Measurements from ENCODE around the gene NDOR1. TPM values are rescaled to one million over a fixed set of nuclear protein-coding genes. Genes with fewer than 3 reads are reported as not detected.

NDOR1 gene
- total RNA-seq, 4 donors from 2014 or later: 6.5 to 12.3 (median 8.0) TPM

DNA sequence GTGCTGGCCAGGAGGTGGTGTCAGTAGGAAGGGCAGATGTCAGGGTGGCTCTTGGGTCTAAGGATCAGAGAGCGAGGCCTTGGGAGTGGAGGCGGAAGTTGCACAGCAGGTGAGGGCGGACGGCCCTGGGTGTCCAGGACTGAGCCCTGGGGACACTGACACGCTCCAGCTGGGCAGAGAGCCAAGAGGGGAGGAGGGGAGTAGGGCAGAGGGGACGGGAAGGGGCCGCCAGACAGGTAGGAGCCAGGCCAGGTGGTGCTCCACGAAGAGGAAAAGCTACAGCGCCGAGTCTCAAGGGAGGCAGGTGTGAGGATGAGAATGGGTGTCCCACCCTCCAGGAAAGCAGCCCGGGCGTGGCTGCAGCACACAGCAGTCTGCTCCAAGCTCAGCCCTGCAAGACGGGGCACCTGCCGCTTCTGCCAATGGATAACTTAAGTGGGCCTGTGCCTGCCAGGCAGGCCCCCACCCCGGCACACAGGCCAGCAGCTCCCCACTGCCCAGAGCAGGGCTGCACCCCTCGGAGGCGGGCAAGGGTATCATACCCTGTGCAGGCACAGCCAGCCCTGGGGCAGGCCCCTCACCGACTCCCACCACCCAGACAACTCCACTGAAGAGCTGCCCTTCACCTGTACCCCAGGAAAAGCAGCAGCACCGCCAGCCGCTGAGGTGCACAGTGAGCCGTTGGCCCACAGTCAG, 9.8 kb upstream of the NDOR1 start:
- H3K4me3 ChIP-seq: no peak overlapping the region
- no peak overlapping the region for H3K27ac ChIP-seq (replicated peaks in 1 of 4)
- 82% methylated on average over 10 of the region's 21 CpGs for WGBS
- TF ChIP-seq EP300 (IDR thresholded peaks at IDR 0.05): no peak
- no peak for TF ChIP-seq POLR2AphosphoS5 (IDR thresholded peaks at IDR 0.05)
- TF ChIP-seq POLR2A (IDR thresholded peaks at IDR 0.05; ENCODE audit: low read depth): no peak
- TF ChIP-seq, protein P1, sequence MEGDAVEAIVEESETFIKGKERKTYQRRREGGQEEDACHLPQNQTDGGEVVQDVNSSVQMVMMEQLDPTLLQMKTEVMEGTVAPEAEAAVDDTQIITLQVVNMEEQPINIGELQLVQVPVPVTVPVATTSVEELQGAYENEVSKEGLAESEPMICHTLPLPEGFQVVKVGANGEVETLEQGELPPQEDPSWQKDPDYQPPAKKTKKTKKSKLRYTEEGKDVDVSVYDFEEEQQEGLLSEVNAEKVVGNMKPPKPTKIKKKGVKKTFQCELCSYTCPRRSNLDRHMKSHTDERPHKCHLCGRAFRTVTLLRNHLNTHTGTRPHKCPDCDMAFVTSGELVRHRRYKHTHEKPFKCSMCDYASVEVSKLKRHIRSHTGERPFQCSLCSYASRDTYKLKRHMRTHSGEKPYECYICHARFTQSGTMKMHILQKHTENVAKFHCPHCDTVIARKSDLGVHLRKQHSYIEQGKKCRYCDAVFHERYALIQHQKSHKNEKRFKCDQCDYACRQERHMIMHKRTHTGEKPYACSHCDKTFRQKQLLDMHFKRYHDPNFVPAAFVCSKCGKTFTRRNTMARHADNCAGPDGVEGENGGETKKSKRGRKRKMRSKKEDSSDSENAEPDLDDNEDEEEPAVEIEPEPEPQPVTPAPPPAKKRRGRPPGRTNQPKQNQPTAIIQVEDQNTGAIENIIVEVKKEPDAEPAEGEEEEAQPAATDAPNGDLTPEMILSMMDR (IDR thresholded peaks at IDR 0.05): no peak
- H3K9me3 ChIP-seq: no peaks in the 10 kb centered on the region
- H3K36me3 ChIP-seq: peaks cover 3 to 18% (median 16%) of the 10 kb centered on the region in 4 donors
- H3K27me3 ChIP-seq: no peaks in the 10 kb centered on the region
- no peak for DNase-seq (ENCODE audit: extremely low spot score)
- intact Hi-C loops (cut with DNase I): no loop called here
- H3K4me1 ChIP-seq: peaks cover 38 to 79% (median 54%) of the 10 kb centered on the region in 4 donors

DNA sequence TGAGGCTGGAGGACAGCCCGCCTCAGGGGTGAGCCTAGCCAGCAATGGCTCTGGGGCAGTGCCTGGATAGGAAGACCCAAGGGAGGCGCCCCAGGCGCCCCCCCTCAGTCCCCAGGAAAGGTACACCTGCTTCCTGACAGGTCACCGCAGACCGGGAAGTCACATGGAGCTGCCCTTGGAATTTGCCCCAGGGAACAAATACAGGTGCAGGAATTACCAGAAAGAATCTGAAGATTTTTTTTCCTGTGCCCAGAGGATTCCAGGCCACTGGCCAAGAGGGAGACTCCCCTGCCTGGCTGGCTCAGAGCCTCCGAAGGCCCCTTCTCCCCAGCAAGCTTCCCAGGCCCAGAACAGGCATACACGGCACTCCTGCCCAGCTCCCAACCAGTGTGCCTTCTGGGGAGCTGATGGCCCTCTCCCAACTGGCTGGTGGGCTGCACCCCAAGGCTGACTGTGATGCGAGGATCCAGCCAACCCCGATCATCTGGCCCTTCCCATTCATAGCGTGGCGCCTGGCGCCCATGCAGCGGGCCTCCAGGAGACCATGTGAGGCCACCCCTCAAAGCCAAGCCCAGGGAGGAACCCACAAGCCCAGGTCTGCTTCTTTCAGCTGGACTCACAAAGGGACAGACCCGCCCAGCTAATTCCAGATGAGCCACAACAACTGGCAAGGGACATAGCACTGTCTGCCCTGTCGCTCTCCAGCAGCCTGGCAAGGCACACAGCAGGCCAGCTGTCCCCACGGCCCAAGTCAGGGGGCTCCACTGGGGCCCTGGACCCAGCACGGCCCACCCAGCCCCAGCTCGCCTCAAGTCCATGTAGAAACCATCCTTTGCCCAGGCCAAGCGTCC, 7.2 kb upstream of the NDOR1 start:
- intact Hi-C loops (cut with DNase I): no loop called here
- H3K4me1 ChIP-seq: peaks cover 55 to 86% (median 69%) of the 10 kb centered on the region in 4 donors
- no peak for TF ChIP-seq EP300 (IDR thresholded peaks at IDR 0.05)
- TF ChIP-seq POLR2A (IDR thresholded peaks at IDR 0.05; ENCODE audit: low read depth): no peak
- no peak for TF ChIP-seq POLR2AphosphoS5 (IDR thresholded peaks at IDR 0.05)
- TF ChIP-seq, protein P1 (IDR thresholded peaks at IDR 0.05): no peak
- no peak overlapping the region for H3K27ac ChIP-seq (replicated peaks in 1 of 4)
- no peak overlapping the region for H3K4me3 ChIP-seq
- DNase-seq (ENCODE audit: extremely low spot score): no peak
- WGBS: 84% methylated on average over 17 of the region's 19 CpGs
- no peaks in the 10 kb centered on the region for H3K9me3 ChIP-seq
- no peaks in the 10 kb centered on the region for H3K27me3 ChIP-seq
- H3K36me3 ChIP-seq: no peaks in the 10 kb centered on the region

- no peak for DNase-seq (ENCODE audit: extremely low spot score)
- TF ChIP-seq POLR2AphosphoS5 (IDR thresholded peaks at IDR 0.05): no peak
- TF ChIP-seq EP300 (IDR thresholded peaks at IDR 0.05): no peak
- TF ChIP-seq POLR2A (IDR thresholded peaks at IDR 0.05; ENCODE audit: low read depth): no peak
- TF ChIP-seq, protein P1 (IDR thresholded peaks at IDR 0.05): no peak
- intact Hi-C loops (cut with DNase I): no loop called here
- Histone ChIP-seq H3K4me1 (peaks cover 61 to 89% (median 75%) of the 10 kb centered on the region in 4 donors), H3K36me3 (no peaks in the 10 kb centered on the region), H3K27ac (replicated peaks in 1 of 4) (no peak overlapping the region), H3K27me3 (no peaks in the 10 kb centered on the region), H3K4me3 (peak overlapping the region in 3 of 4 donors; percentile 70 to 76 (median 75)), H3K9me3 (no peaks in the 10 kb centered on the region)
- WGBS: 90% methylated on average over 2 of the region's 11 CpGs
Observed at GRCh38 chr9:137198902-137199283, 6.6 kb upstream of the NDOR1 start.

GRCh38 chr9:137199411-137200121, 5.9 kb upstream of the NDOR1 start:
- intact Hi-C loops (cut with DNase I): loop anchor here (2.0 kb wide), 1 partner anchor 21 kb away; no protein-coding TSS in a partner anchor

More at GRCh38 chr9:137199411-137200121, 5.9 kb upstream of the NDOR1 start:
- peak overlapping the region in 2 of 4 donors; percentile 55 to 84 for H3K27ac ChIP-seq (replicated peaks in 1 of 4)
- H3K36me3 ChIP-seq: no peaks in the 10 kb centered on the region
- peaks cover 68 to 89% (median 78%) of the 10 kb centered on the region in 4 donors for H3K4me1 ChIP-seq
- peak overlapping the region; percentile 70 to 76 (median 74) for H3K4me3 ChIP-seq
- no peaks in the 10 kb centered on the region for H3K9me3 ChIP-seq
- no CpG with 5 or more reads among the region's 51 CpGs for WGBS
- DNase-seq (ENCODE audit: extremely low spot score): no peak
- H3K27me3 ChIP-seq: no peaks in the 10 kb centered on the region
- TF ChIP-seq POLR2AphosphoS5 (IDR thresholded peaks at IDR 0.05) (no peak), EP300 (IDR thresholded peaks at IDR 0.05) (no peak), POLR2A (IDR thresholded peaks at IDR 0.05; ENCODE audit: low read depth) (no peak)

Measured in esophagus muscularis mucosa (tissue), 4 donors.